OCI-LY1 (cell line): Measurements from ENCODE around the gene TXNDC17.
"Not testable (repeated sequence)": the region's sequence is repeated elsewhere in the genome, so short reads cannot be mapped to it uniquely, and the experiment has no call there.

Experiments used
- H2AFZ ChIP-seq: fragments of 200-600 bp; sonication (generic), shearing (Covaris generic); 2 replicates; pipeline ENCODE4 v1.6.0; 2014; ENCODE audit warnings: antibody characterized with exemption, mild to moderate bottlenecking, low read length
- H3F3A ChIP-seq: fragments of 200-600 bp; sonication (generic), shearing (Covaris generic); 2 replicates; pipeline ENCODE4 v1.6.0; 2014; ENCODE audit warnings: mild to moderate bottlenecking, antibody characterized with exemption, low read length, moderate library complexity; ENCODE audit not compliant: insufficient read depth
- H3K27ac ChIP-seq: fragments of 200-600 bp; sonication (generic); 2 replicates; pipeline ENCODE4 v1.5.1; 2014; ENCODE audit warnings: low read length, mixed run types, mild to moderate bottlenecking, low read depth; ENCODE audit not compliant: poor library complexity, severe bottlenecking
- H3K27me3 ChIP-seq: fragments of 200-600 bp; sonication (generic); 2 replicates; pipeline ENCODE4 v1.6.0; 2014; ENCODE audit warnings: antibody characterized with exemption, mild to moderate bottlenecking, low read length, moderate library complexity; ENCODE audit not compliant: insufficient read depth
- H3K36me3 ChIP-seq: fragments of 200-600 bp; sonication (generic); 2 replicates; pipeline ENCODE4 v1.6.1; 2014; ENCODE audit warnings: mild to moderate bottlenecking, antibody characterized with exemption, low read length, moderate library complexity, mixed read lengths; ENCODE audit not compliant: insufficient read depth
- H3K4me1 ChIP-seq: fragments of 200-600 bp; sonication (generic); 2 replicates; pipeline ENCODE4 v1.5.1; 2014; ENCODE audit warnings: mild to moderate bottlenecking, low read length, moderate library complexity; ENCODE audit not compliant: insufficient read depth, severe bottlenecking
- H3K4me2 ChIP-seq: fragments of 200-600 bp; sonication (generic), shearing (Covaris generic); 2 replicates; pipeline ENCODE4 v1.6.1; 2014; ENCODE audit warnings: low read length
- H3K4me3 ChIP-seq: fragments of 200-600 bp; sonication (generic); 2 replicates; pipeline ENCODE4 v1.5.1; 2014; ENCODE audit warnings: low read length, low read depth, mild to moderate bottlenecking, mixed read lengths; ENCODE audit not compliant: poor library complexity, severe bottlenecking
- H3K79me2 ChIP-seq: fragments of 200-600 bp; shearing (Covaris generic); 2 replicates; pipeline ENCODE4 v1.6.1; 2016; ENCODE audit warnings: mixed run types, low read length, mixed read lengths; ENCODE audit not compliant: insufficient read depth
- H3K9ac ChIP-seq: fragments of 200-600 bp; sonication (generic), shearing (Covaris generic); 2 replicates; pipeline ENCODE4 v1.6.1; 2014; ENCODE audit warnings: mild to moderate bottlenecking, low read length, mixed read lengths
- H3K9me2 ChIP-seq: fragments of 200-600 bp; sonication (generic), shearing (Covaris generic); 2 replicates; pipeline ENCODE4 v1.6.1; 2014; ENCODE audit warnings: low read depth, mild to moderate bottlenecking, low read length, mixed read lengths
- H3K9me3 ChIP-seq: fragments of 200-600 bp; shearing (Covaris generic); 2 replicates; pipeline ENCODE4 v1.6.1; 2014; ENCODE audit warnings: low read length, mixed read lengths
- H4K20me1 ChIP-seq: fragments of 200-600 bp; sonication (generic), shearing (Covaris generic); 2 replicates; pipeline ENCODE4 v1.6.0; 2016; ENCODE audit warnings: mild to moderate bottlenecking, low read length; ENCODE audit not compliant: insufficient read depth
- EZH2 ChIP-seq: fragments of 200-600 bp; sonication (generic), shearing (Covaris generic); IDR thresholded peaks from 2 replicates; pipeline ENCODE4 v1.8.0; 2017; ENCODE audit warnings: borderline replicate concordance, mixed run types, mild to moderate bottlenecking, antibody characterized with exemption, low read length, moderate library complexity, mixed read lengths
- TF ChIP-seq, protein P1 (sequence below): fragments of 200-600 bp; sonication (generic), shearing (Covaris generic); IDR thresholded peaks from 2 replicates; pipeline ENCODE4 v1.5.1; 2017; ENCODE audit warnings: mild to moderate bottlenecking, antibody characterized with exemption, low read length, moderate library complexity, mixed read lengths

The TXNDC17 gene

DNA sequence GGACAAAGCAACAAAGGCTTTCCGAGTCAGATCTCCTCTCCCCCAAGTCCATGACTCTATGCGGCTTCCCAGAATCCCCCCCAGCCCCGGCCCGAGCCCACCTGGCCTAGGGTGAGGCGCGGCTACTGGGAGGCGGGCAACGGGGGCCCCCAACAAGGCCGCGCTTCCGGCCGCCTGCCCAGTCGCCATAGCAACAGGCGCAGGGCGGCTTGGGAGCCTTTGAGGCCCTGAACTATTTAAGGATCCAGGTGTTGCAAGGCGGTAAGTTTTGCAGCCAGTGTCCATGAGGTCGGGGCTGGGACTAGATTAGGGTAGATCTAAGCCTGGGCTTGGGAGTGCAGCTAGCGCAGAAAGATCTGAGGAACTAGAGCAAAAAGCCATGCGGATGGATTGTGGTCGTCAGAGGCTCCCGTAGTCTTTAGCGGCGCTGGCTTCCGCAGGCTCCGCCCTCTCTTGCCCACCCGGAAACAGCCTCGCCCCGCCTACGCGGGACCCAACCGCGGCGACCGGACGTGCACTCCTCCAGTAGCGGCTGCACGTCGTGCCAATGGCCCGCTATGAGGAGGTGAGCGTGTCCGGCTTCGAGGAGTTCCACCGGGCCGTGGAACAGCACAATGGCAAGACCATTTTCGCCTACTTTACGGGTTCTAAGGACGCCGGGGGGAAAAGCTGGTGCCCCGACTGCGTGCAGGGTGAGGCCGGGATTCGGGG, at the start of gene TXNDC17, which contains the start of gene KIAA0753:
Gene TXNDC17, plus strand, starts transcription at position 525 of the 711 bp plus-strand sequence. Its CDS starts 23 bp downstream, at position 548.
Gene KIAA0753, minus strand, starts transcription at position 176 of the 711 bp plus-strand sequence. CDS start 5,608 bp downstream, outside the sequence.
- H3K36me3 ChIP-seq: peaks cover 38% of the 10 kb centered on the region
- H3K79me2 ChIP-seq: peaks cover 6% of the 10 kb centered on the region; the same call in 1 of the 2 replicates
- no peaks in the 10 kb centered on the region for H3K9me2 ChIP-seq
- peaks cover 31% of the 10 kb centered on the region for H3K4me1 ChIP-seq
- H3K9me3 ChIP-seq: no peaks in the 10 kb centered on the region
- H3K9ac ChIP-seq: peak within 1 kb of the TSS; percentile 99
- no peak within 1 kb of the TSS for H2AFZ ChIP-seq
- H3F3A ChIP-seq: no peaks in the 10 kb centered on the region; the same call in 1 of the 2 replicates
- H3K27ac ChIP-seq: peak within 1 kb of the TSS; percentile 65
- no peaks in the 10 kb centered on the region for H3K27me3 ChIP-seq
- no peaks in the 10 kb centered on the region for H4K20me1 ChIP-seq
- H3K4me2 ChIP-seq: peak within 1 kb of the TSS; percentile 98
- peak within 1 kb of the TSS; percentile 88 for H3K4me3 ChIP-seq
- no peak for TF ChIP-seq EZH2
- TF ChIP-seq, protein P1, sequence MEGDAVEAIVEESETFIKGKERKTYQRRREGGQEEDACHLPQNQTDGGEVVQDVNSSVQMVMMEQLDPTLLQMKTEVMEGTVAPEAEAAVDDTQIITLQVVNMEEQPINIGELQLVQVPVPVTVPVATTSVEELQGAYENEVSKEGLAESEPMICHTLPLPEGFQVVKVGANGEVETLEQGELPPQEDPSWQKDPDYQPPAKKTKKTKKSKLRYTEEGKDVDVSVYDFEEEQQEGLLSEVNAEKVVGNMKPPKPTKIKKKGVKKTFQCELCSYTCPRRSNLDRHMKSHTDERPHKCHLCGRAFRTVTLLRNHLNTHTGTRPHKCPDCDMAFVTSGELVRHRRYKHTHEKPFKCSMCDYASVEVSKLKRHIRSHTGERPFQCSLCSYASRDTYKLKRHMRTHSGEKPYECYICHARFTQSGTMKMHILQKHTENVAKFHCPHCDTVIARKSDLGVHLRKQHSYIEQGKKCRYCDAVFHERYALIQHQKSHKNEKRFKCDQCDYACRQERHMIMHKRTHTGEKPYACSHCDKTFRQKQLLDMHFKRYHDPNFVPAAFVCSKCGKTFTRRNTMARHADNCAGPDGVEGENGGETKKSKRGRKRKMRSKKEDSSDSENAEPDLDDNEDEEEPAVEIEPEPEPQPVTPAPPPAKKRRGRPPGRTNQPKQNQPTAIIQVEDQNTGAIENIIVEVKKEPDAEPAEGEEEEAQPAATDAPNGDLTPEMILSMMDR: no peak

DNA sequence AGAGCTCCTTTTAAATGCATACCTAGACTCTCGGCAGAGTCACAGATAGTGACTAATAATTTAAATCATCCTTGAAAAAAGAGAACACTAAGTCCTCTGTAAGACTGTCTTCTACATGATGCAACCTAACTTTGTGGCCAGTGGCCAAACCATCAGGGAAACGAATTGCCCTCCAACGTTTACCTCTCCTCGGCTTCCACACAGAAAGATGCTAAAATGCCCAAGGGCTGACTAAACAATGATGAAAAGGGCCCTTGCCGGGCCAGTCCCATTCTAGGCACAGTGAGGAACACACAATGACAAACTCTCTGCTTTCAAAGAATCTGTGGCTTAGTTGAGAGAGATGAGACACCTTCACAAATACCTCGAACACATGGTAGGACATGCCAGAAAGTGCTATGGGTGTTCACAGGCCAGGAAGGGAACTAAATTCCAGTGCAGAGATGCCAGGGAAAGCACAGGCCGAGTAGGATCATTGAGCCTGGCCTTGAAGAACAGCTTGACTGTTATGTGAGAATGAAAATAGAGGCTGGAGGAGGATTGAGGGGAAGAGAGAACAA, 49.2 kb upstream of the TXNDC17 start:
- no peaks in the 10 kb centered on the region for H3K4me1 ChIP-seq
- H3K27ac ChIP-seq: no peak overlapping the region
- H4K20me1 ChIP-seq: no peaks in the 10 kb centered on the region
- no peak overlapping the region for H2AFZ ChIP-seq
- TF ChIP-seq EZH2: no peak
- TF ChIP-seq, protein P1: no peak
- H3K9ac ChIP-seq: no peak overlapping the region
- no peak overlapping the region for H3K4me2 ChIP-seq
- no peak overlapping the region for H3K4me3 ChIP-seq
- no peaks in the 10 kb centered on the region for H3K9me3 ChIP-seq
- no peaks in the 10 kb centered on the region for H3K9me2 ChIP-seq
- no peaks in the 10 kb centered on the region for H3K79me2 ChIP-seq
- peaks cover 76% of the 10 kb centered on the region for H3K36me3 ChIP-seq
- no peaks in the 10 kb centered on the region for H3F3A ChIP-seq
- H3K27me3 ChIP-seq: no peaks in the 10 kb centered on the region

DNA sequence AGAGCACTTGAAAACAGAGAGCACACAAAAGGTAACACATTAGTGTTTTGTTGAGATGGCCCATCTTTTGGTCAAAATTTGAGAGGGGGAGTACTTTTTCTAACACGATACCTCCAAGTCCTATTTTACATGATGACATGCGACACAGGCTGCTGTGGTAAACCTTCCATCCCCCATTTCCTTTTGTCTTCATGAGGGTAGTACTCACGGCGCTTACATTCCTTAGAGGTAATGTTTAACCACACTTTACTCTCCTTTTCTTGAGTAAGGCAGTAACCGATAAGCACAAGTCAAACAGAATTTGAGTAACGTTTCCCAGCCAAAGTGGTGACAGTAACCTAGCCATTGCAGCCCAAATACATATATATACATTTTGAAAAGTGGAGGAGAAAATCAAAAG, 48.7 kb upstream of the TXNDC17 start:
- Histone ChIP-seq H3K9me3 (no peaks in the 10 kb centered on the region), H4K20me1 (no peaks in the 10 kb centered on the region), H3K79me2 (no peaks in the 10 kb centered on the region), H3K4me2 (no peak overlapping the region), H3F3A (no peaks in the 10 kb centered on the region), H3K9me2 (no peaks in the 10 kb centered on the region), H2AFZ (no peak overlapping the region), H3K36me3 (peaks cover 78% of the 10 kb centered on the region), H3K9ac (no peak overlapping the region), H3K27me3 (no peaks in the 10 kb centered on the region), H3K4me1 (no peaks in the 10 kb centered on the region), H3K27ac (no peak overlapping the region), H3K4me3 (no peak overlapping the region)
- TF ChIP-seq EZH2: no peak

DNA sequence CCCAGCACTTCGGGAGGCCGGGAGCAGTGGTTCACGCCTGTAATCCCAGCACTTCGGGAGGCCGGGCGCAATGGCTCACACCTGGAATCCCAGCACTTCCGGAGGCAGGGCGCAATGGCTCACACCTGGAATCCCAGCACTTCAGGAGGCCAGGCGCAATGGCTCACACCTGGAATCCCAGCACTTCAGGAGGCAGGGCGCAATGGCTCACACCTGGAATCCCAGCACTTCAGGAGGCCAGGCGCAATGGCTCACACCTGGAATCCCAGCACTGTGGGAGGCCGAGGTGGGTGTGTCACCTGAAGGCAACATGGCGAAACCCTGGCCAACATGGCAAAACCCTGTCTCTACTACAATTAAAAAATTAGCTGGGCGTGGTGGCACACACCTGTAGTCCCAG, 47.5 kb upstream of the TXNDC17 start:
- H3K4me1 ChIP-seq, H4K20me1 ChIP-seq, H3K9me3 ChIP-seq, H3K27ac ChIP-seq, H3K27me3 ChIP-seq, H2AFZ ChIP-seq, H3F3A ChIP-seq, H3K79me2 ChIP-seq, H3K9me2 ChIP-seq, H3K4me2 ChIP-seq, H3K4me3 ChIP-seq, H3K9ac ChIP-seq: not testable (repeated sequence)
- peaks cover 77% of the 10 kb centered on the region for H3K36me3 ChIP-seq
